SK-N-SH (cell line): ENCODE results near the gene PTER. TPM values are rescaled to one million over a fixed set of nuclear protein-coding genes. Genes with fewer than 3 reads are reported as not detected.

Experiments used
- CTCF ChIA-PET: fragments of 300-600, 350-600 bp; formaldehyde crosslinking; extraction: SDS; loops from one replicate; lab custom pipeline; 2021; lab: Yijun Ruan, JAX
- POLR2A ChIA-PET: fragments of 350-600 bp; sonication (Branson Sonifier 250); formaldehyde crosslinking; extraction: SDS; loops from one replicate; lab custom pipeline; 2020; ENCODE audit warnings: antibody characterized with exemption, inconsistent platforms; lab: Yijun Ruan, JAX
- DNase-seq: peaks from one replicate; pipeline ENCODE4 v3.0.0; 2012
- H2AFZ ChIP-seq: fragments of 200-600 bp; sonication (generic); 2 replicates; pipeline ENCODE4 v1.8.1; 2016; ENCODE audit warnings: antibody characterized with exemption, mild to moderate bottlenecking, low read depth
- H3F3A ChIP-seq: fragments of 200-600 bp; sonication (generic); replicated peaks from 2 replicates; pipeline ENCODE3; 2016; ENCODE audit warnings: antibody characterized with exemption, mild to moderate bottlenecking; ENCODE audit not compliant: insufficient read depth
- H3K27ac ChIP-seq, 2 experiments: fragments of 200-500 bp in 1 of 2; fragments of 200-600 bp in 1 of 2; sonication (Bioruptor generic) in 1 of 2; sonication (generic), shearing (Covaris generic) in 1 of 2; 2 replicates each; pipeline versions ENCODE4 v1.5.1 to v1.6.1; 2014 to 2016; ENCODE audit warnings: low read depth in 2 of 2, inconsistent platforms in 1 of 2, low read length in 1 of 2, mild to moderate bottlenecking in 1 of 2, mixed read lengths in 1 of 2
- H3K27me3 ChIP-seq: fragments of 200-600 bp; sonication (generic), shearing (Covaris generic); 2 replicates; pipeline ENCODE4 v1.6.1; 2016; ENCODE audit warnings: mixed run types; ENCODE audit not compliant: insufficient read depth
- H3K36me3 ChIP-seq, 2 experiments: fragments of 200-500 bp in 1 of 2; fragments of 200-600 bp in 1 of 2; sonication (Bioruptor generic) in 1 of 2; sonication (generic) in 1 of 2; replicated peaks in 1 of 2; 2 replicates each; pipeline versions ENCODE3 to v1.5.1; 2014 to 2016; ENCODE audit warnings: low read length in 1 of 2, mild to moderate bottlenecking in 1 of 2; ENCODE audit not compliant: insufficient read depth in 2 of 2, control insufficient read depth in 1 of 2
- H3K4me1 ChIP-seq, 2 experiments: fragments of 200-500 bp in 1 of 2; fragments of 200-600 bp in 1 of 2; sonication (Bioruptor generic) in 1 of 2; sonication (generic), shearing (Covaris generic) in 1 of 2; 2 replicates each; pipeline versions ENCODE4 v1.5.1 to v1.6.1; 2014 to 2016; ENCODE audit warnings: low read depth in 1 of 2, low read length in 1 of 2, mixed run types in 1 of 2; ENCODE audit not compliant: insufficient read depth in 2 of 2, control insufficient read depth in 1 of 2
- H3K4me2 ChIP-seq: fragments of 200-600 bp; sonication (generic), shearing (Covaris generic); 2 replicates; pipeline ENCODE4 v1.6.1; 2017; ENCODE audit warnings: mixed run types
- H3K4me3 ChIP-seq, 2 experiments: fragments of 200-500 bp in 1 of 2; fragments of 200-600 bp in 1 of 2; sonication (Bioruptor generic) in 1 of 2; sonication (generic), shearing (Covaris generic) in 1 of 2; 2 replicates each; pipeline versions ENCODE4 v1.5.1 to v1.8.1; 2014 to 2016; ENCODE audit warnings: low read depth in 2 of 2, inconsistent platforms in 1 of 2, low read length in 1 of 2, mild to moderate bottlenecking in 1 of 2, mixed read lengths in 1 of 2, moderate library complexity in 1 of 2
- H3K79me2 ChIP-seq: fragments of 200-600 bp; sonication (generic); 2 replicates; pipeline ENCODE4 v1.8.1; 2017; ENCODE audit warnings: mild to moderate bottlenecking; ENCODE audit not compliant: insufficient read depth
- H3K9ac ChIP-seq: fragments of 200-600 bp; sonication (generic); 2 replicates; pipeline ENCODE4 v1.6.1; 2017; ENCODE audit warnings: mixed run types
- H3K9me2 ChIP-seq: fragments of 200-600 bp; sonication (generic); 2 replicates; pipeline ENCODE4 v1.6.1; 2017; ENCODE audit warnings: mixed run types
- H3K9me3 ChIP-seq: fragments of 200-600 bp; sonication (generic); 2 replicates; pipeline ENCODE4 v1.6.1; 2017; ENCODE audit warnings: mixed run types, mild to moderate bottlenecking, moderate library complexity
- H4K20me1 ChIP-seq: fragments of 200-600 bp; sonication (generic); 2 replicates; pipeline ENCODE4 v1.6.1; 2017; ENCODE audit warnings: mild to moderate bottlenecking, mixed run types; ENCODE audit not compliant: insufficient read depth
- EZH2phosphoT487 ChIP-seq: fragments of 200-600 bp; sonication (generic); IDR thresholded peaks from 2 replicates; pipeline ENCODE4 v1.6.1; 2017; ENCODE audit warnings: low read depth, mixed run types, mild to moderate bottlenecking, antibody characterized with exemption, moderate library complexity, borderline replicate concordance
- SMC3 ChIP-seq: IDR thresholded peaks from 2 replicates; pipeline ENCODE4 v1.6.1; 2012; ENCODE audit warnings: low read depth, low read length, improper control_type of control experiment
- WGBS: methylation state at CpG from one replicate; pipeline ENCODE4 v1.1.6; 2017; ENCODE audit warnings: low lambda C conversion rate; 5-methylcytosine and 5-hydroxymethylcytosine counted together
- polyA plus RNA-seq, 3 experiments: library from polyadenylated mRNA; depleted of rRNA; stranded (reverse); fragments of >200 nt; gene quantifications; 2 replicates each; pipeline ENCODE4 v1.2.3, GENCODE V29; 2012
- small RNA-seq, 7 experiments: library from RNA; depleted of rRNA; stranded (forward); fragments of <200 nt; gene quantifications; one replicate each; pipeline ENCODE3, GENCODE V24; 2012

Gene PTER
- polyA plus RNA-seq, 1 of the 3 experiments (the other 2 are of a cell fraction), result not detected

GRCh38 chr10:16562891-16563290 is 126.1 kb downstream of the PTER start:
- Histone ChIP-seq H3K9ac (no peak overlapping the region), H3K4me3 (no peak overlapping the region), H3K4me2 (no peak overlapping the region), H3K9me2 (no peaks in the 10 kb centered on the region), H2AFZ (no peak overlapping the region), H3K36me3 (no peaks in the 10 kb centered on the region), H3K27ac (no peak overlapping the region), H3K9me3 (no peaks in the 10 kb centered on the region), H3F3A (no peaks in the 10 kb centered on the region), H3K4me1 (no peaks in the 10 kb centered on the region), H3K79me2 (no peaks in the 10 kb centered on the region), H4K20me1 (no peaks in the 10 kb centered on the region), H3K27me3 (no peaks in the 10 kb centered on the region)
- CTCF ChIA-PET, result no interaction called here
- TF ChIP-seq EZH2phosphoT487 (no peak), SMC3 (no peak)
- no peak for DNase-seq
- POLR2A ChIA-PET, result no interaction called here
- 75% methylated on average over 6 of the region's 6 CpGs for WGBS

Small RNAs within 50 kb of the gene (small RNA-seq; reads per million reads assigned to genes)
- gene RNU2-18P, result 0 to 11.9 (median 0) reads per million in 7 experiments

Other genes with a start within 250 kb of the PTER start
- gene C1QL3, start 84.9 kb downstream of the PTER start, polyA plus RNA-seq (2012; rRNA removed), result not detected in 2 replicates